Measurements from ENCODE around the gene SMARCAD1.
"Not testable (repeated sequence)": the region's sequence is repeated elsewhere in the genome, so short reads cannot be mapped to it uniquely, and the experiment has no call there.

Gene SMARCAD1

GRCh38 chr4:94290245-94290644 lies 82.6 kb downstream of the SMARCAD1 start:
- Histone ChIP-seq H3K4me1 (ENCODE audit: control insufficient read depth, insufficient read depth, low read length) (no peaks in the 10 kb centered on the region), H3K4me3 (ENCODE audit: low read depth, low read length) (no peak overlapping the region), H3K9ac (ENCODE audit: low read depth, low read length) (no peak overlapping the region), H3K9me3 (ENCODE audit: control insufficient read depth, insufficient read depth, low read length) (no peaks in the 10 kb centered on the region), H3K27me3 (ENCODE audit: control insufficient read depth, insufficient read depth, low read length) (no peaks in the 10 kb centered on the region), H3K36me3 (ENCODE audit: control insufficient read depth, insufficient read depth, low read length) (peaks cover 76% of the 10 kb centered on the region), H3K27ac (ENCODE audit: low read depth, low read length) (no peak overlapping the region)

- H3K9ac ChIP-seq (ENCODE audit: low read depth, low read length); H3K27ac ChIP-seq (ENCODE audit: low read depth, low read length); H3K27me3 ChIP-seq (ENCODE audit: control insufficient read depth, insufficient read depth, low read length); H3K4me3 ChIP-seq (ENCODE audit: low read depth, low read length); H3K9me3 ChIP-seq (ENCODE audit: control insufficient read depth, insufficient read depth, low read length); H3K4me1 ChIP-seq (ENCODE audit: control insufficient read depth, insufficient read depth, low read length): not testable (repeated sequence)
- H3K36me3 ChIP-seq (ENCODE audit: control insufficient read depth, insufficient read depth, low read length): peaks cover 39% of the 10 kb centered on the region
Observed at GRCh38 chr4:94293981-94294380, 86.3 kb downstream of the SMARCAD1 start.

GRCh38 chr4:94295473-94295872 lies 87.8 kb downstream of the SMARCAD1 start:
- H3K27me3 ChIP-seq (ENCODE audit: control insufficient read depth, insufficient read depth, low read length); H3K4me1 ChIP-seq (ENCODE audit: control insufficient read depth, insufficient read depth, low read length); H3K9me3 ChIP-seq (ENCODE audit: control insufficient read depth, insufficient read depth, low read length); H3K9ac ChIP-seq (ENCODE audit: low read depth, low read length); H3K4me3 ChIP-seq (ENCODE audit: low read depth, low read length); H3K27ac ChIP-seq (ENCODE audit: low read depth, low read length): not testable (repeated sequence)
- peaks cover 24% of the 10 kb centered on the region for H3K36me3 ChIP-seq (ENCODE audit: control insufficient read depth, insufficient read depth, low read length)

- H3K36me3 ChIP-seq (ENCODE audit: control insufficient read depth, insufficient read depth, low read length): no peaks in the 10 kb centered on the region
- no peak overlapping the region for H3K4me3 ChIP-seq (ENCODE audit: low read depth, low read length)
- no peaks in the 10 kb centered on the region for H3K4me1 ChIP-seq (ENCODE audit: control insufficient read depth, insufficient read depth, low read length)
- no peaks in the 10 kb centered on the region for H3K9me3 ChIP-seq (ENCODE audit: control insufficient read depth, insufficient read depth, low read length)
- no peaks in the 10 kb centered on the region for H3K27me3 ChIP-seq (ENCODE audit: control insufficient read depth, insufficient read depth, low read length)
- no peak overlapping the region for H3K9ac ChIP-seq (ENCODE audit: low read depth, low read length)
- no peak overlapping the region for H3K27ac ChIP-seq (ENCODE audit: low read depth, low read length)
Observed at GRCh38 chr4:94298725-94299252, 91.1 kb downstream of the SMARCAD1 start.

GRCh38 chr4:94302191-94302590 lies 94.5 kb downstream of the SMARCAD1 start:
- Histone ChIP-seq H3K27me3 (ENCODE audit: control insufficient read depth, insufficient read depth, low read length) (no peaks in the 10 kb centered on the region), H3K9me3 (ENCODE audit: control insufficient read depth, insufficient read depth, low read length) (no peaks in the 10 kb centered on the region), H3K36me3 (ENCODE audit: control insufficient read depth, insufficient read depth, low read length) (no peaks in the 10 kb centered on the region), H3K27ac (ENCODE audit: low read depth, low read length) (no peak overlapping the region), H3K9ac (ENCODE audit: low read depth, low read length) (no peak overlapping the region), H3K4me3 (ENCODE audit: low read depth, low read length) (no peak overlapping the region), H3K4me1 (ENCODE audit: control insufficient read depth, insufficient read depth, low read length) (no peaks in the 10 kb centered on the region)

- H3K27ac ChIP-seq (ENCODE audit: low read depth, low read length): no peak overlapping the region
Observed at GRCh38 chr4:94304365-94304971, 96.8 kb downstream of the SMARCAD1 start.

GRCh38 chr4:94305466-94306225 lies 98.0 kb downstream of the SMARCAD1 start:
- Histone ChIP-seq H3K27ac (ENCODE audit: low read depth, low read length) (no peak overlapping the region), H3K9me3 (ENCODE audit: control insufficient read depth, insufficient read depth, low read length) (no peaks in the 10 kb centered on the region), H3K27me3 (ENCODE audit: control insufficient read depth, insufficient read depth, low read length) (no peaks in the 10 kb centered on the region), H3K9ac (ENCODE audit: low read depth, low read length) (no peak overlapping the region), H3K4me1 (ENCODE audit: control insufficient read depth, insufficient read depth, low read length) (no peaks in the 10 kb centered on the region), H3K4me3 (ENCODE audit: low read depth, low read length) (no peak overlapping the region), H3K36me3 (ENCODE audit: control insufficient read depth, insufficient read depth, low read length) (no peaks in the 10 kb centered on the region)

More at GRCh38 chr4:94304365-94304971, 96.8 kb downstream of the SMARCAD1 start:
- Histone ChIP-seq H3K27me3 (ENCODE audit: control insufficient read depth, insufficient read depth, low read length) (no peaks in the 10 kb centered on the region), H3K4me1 (ENCODE audit: control insufficient read depth, insufficient read depth, low read length) (no peaks in the 10 kb centered on the region), H3K9me3 (ENCODE audit: control insufficient read depth, insufficient read depth, low read length) (no peaks in the 10 kb centered on the region), H3K36me3 (ENCODE audit: control insufficient read depth, insufficient read depth, low read length) (no peaks in the 10 kb centered on the region), H3K9ac (ENCODE audit: low read depth, low read length) (no peak overlapping the region), H3K4me3 (ENCODE audit: low read depth, low read length) (no peak overlapping the region)

GRCh38 chr4:94306713-94307112 lies 99.0 kb downstream of the SMARCAD1 start:
- Histone ChIP-seq H3K4me3 (ENCODE audit: low read depth, low read length) (no peak overlapping the region), H3K27me3 (ENCODE audit: control insufficient read depth, insufficient read depth, low read length) (no peaks in the 10 kb centered on the region), H3K36me3 (ENCODE audit: control insufficient read depth, insufficient read depth, low read length) (no peaks in the 10 kb centered on the region), H3K9ac (ENCODE audit: low read depth, low read length) (no peak overlapping the region), H3K4me1 (ENCODE audit: control insufficient read depth, insufficient read depth, low read length) (no peaks in the 10 kb centered on the region), H3K9me3 (ENCODE audit: control insufficient read depth, insufficient read depth, low read length) (no peaks in the 10 kb centered on the region), H3K27ac (ENCODE audit: low read depth, low read length) (no peak overlapping the region)

GRCh38 chr4:94307231-94307871 lies 99.7 kb downstream of the SMARCAD1 start:
- Histone ChIP-seq H3K27ac (ENCODE audit: low read depth, low read length) (no peak overlapping the region), H3K9me3 (ENCODE audit: control insufficient read depth, insufficient read depth, low read length) (no peaks in the 10 kb centered on the region), H3K9ac (ENCODE audit: low read depth, low read length) (no peak overlapping the region), H3K4me1 (ENCODE audit: control insufficient read depth, insufficient read depth, low read length) (no peaks in the 10 kb centered on the region), H3K36me3 (ENCODE audit: control insufficient read depth, insufficient read depth, low read length) (no peaks in the 10 kb centered on the region), H3K27me3 (ENCODE audit: control insufficient read depth, insufficient read depth, low read length) (no peaks in the 10 kb centered on the region), H3K4me3 (ENCODE audit: low read depth, low read length) (no peak overlapping the region)

GRCh38 chr4:94319927-94320326 lies 112.3 kb downstream of the SMARCAD1 start:
- H3K4me1 ChIP-seq (ENCODE audit: control insufficient read depth, insufficient read depth, low read length); H3K36me3 ChIP-seq (ENCODE audit: control insufficient read depth, insufficient read depth, low read length); H3K4me3 ChIP-seq (ENCODE audit: low read depth, low read length); H3K9ac ChIP-seq (ENCODE audit: low read depth, low read length); H3K27me3 ChIP-seq (ENCODE audit: control insufficient read depth, insufficient read depth, low read length); H3K27ac ChIP-seq (ENCODE audit: low read depth, low read length): not testable (repeated sequence)
- peaks cover 13% of the 10 kb centered on the region for H3K9me3 ChIP-seq (ENCODE audit: control insufficient read depth, insufficient read depth, low read length)

GRCh38 chr4:94325835-94326234 lies 118.2 kb downstream of the SMARCAD1 start:
- peaks cover 26% of the 10 kb centered on the region for H3K9me3 ChIP-seq (ENCODE audit: control insufficient read depth, insufficient read depth, low read length)
- no peak overlapping the region for H3K9ac ChIP-seq (ENCODE audit: low read depth, low read length)
- no peaks in the 10 kb centered on the region for H3K27me3 ChIP-seq (ENCODE audit: control insufficient read depth, insufficient read depth, low read length)
- no peak overlapping the region for H3K27ac ChIP-seq (ENCODE audit: low read depth, low read length)
- H3K4me3 ChIP-seq (ENCODE audit: low read depth, low read length): no peak overlapping the region
- no peaks in the 10 kb centered on the region for H3K36me3 ChIP-seq (ENCODE audit: control insufficient read depth, insufficient read depth, low read length)
- no peaks in the 10 kb centered on the region for H3K4me1 ChIP-seq (ENCODE audit: control insufficient read depth, insufficient read depth, low read length)
